ENCODE data around the gene LRMDA. TPM values are rescaled to one million over a fixed set of nuclear protein-coding genes. Genes with fewer than 3 reads are reported as not detected.

The LRMDA gene
- total and polyA plus RNA-seq, 2 of the 8 experiments (the other 6 are each of a cell fraction or from before 2014, with no cell fraction given) = 0.86 to 2.8 TPM

- H2BK20ac ChIP-seq (ENCODE audit: low read length) = no peak overlapping the region
- CTCF ChIA-PET (ENCODE audit: partially characterized antibody) = interaction anchor here (0.7 to 1.2 kb wide), 3 partner anchors 196 to 1204 kb away, joined by 3 to 5 read pairs (median 3); no protein-coding TSS in a partner anchor
- 98% methylated on average over 4 of the region's 4 CpGs; no CpG with 5 or more reads in 1 of the 2 experiments for WGBS, 2 experiments (ENCODE audit: extremely low coverage in 1 of 2, insufficient coverage in 1 of 2, insufficient read length in 1 of 2, insufficient replicate concordance in 2 of 2, low coverage in 1 of 2, low lambda C conversion rate in 2 of 2, missing lambda C conversion rate in 1 of 2)
Observed at GRCh38 chr10:76350583-76350982, 919.2 kb downstream of the LRMDA start.

More at GRCh38 chr10:76350583-76350982, 919.2 kb downstream of the LRMDA start:
- H4K20me1 ChIP-seq (replicated peaks in 1 of 2; ENCODE audit: control insufficient read depth in 1 of 2, insufficient read depth in 2 of 2, low read length in 2 of 2) = no peaks in the 10 kb centered on the region
- no peak overlapping the region for H3K4me3 ChIP-seq (ENCODE audit: extremely low read depth in 1 of 4, insufficient read depth in 2 of 4, low read depth in 3 of 4, low read length in 4 of 4)
- H3K9ac ChIP-seq (replicated peaks in 1 of 4; ENCODE audit: extremely low read depth in 1 of 4, low read depth in 3 of 4, low read length in 3 of 4) = peak overlapping the region in 1 of 4 experiments; percentile 34; a peak in 1 of 7 replicates
- H3K79me1 ChIP-seq (ENCODE audit: low read depth, low read length) = no peaks in the 10 kb centered on the region
- H3K23ac ChIP-seq (ENCODE audit: insufficient read length) = no peak overlapping the region
- POLR2A ChIA-PET (ENCODE audit: partially characterized antibody) = no interaction called here
- H2BK120ac ChIP-seq (replicated peaks; ENCODE audit: low read depth, low read length) = no peak overlapping the region
- H2AFZ ChIP-seq (ENCODE audit: low read length) = no peak overlapping the region
- no peak overlapping the region for H3K4ac ChIP-seq (replicated peaks; ENCODE audit: insufficient read length, low read depth, low read length)
- no peak overlapping the region for H2BK12ac ChIP-seq (ENCODE audit: low read depth, low read length)
- FAIRE-seq = no peak
- no peaks in the 10 kb centered on the region for H3K79me2 ChIP-seq (ENCODE audit: control insufficient read depth in 1 of 2, insufficient read depth in 2 of 2, low read length in 2 of 2)
- no peaks in the 10 kb centered on the region for H3K9me3 ChIP-seq (ENCODE audit: insufficient read depth in 2 of 2, low read depth in 1 of 2, low read length in 1 of 2)
- no peaks in the 10 kb centered on the region for H3K36me3 ChIP-seq (ENCODE audit: control insufficient read depth in 2 of 4, insufficient read depth in 4 of 4, low read length in 3 of 4)
- no peak overlapping the region for H3K27ac ChIP-seq (ENCODE audit: low read depth, low read length)
- no peak overlapping the region for H3K18ac ChIP-seq (ENCODE audit: extremely low read depth, low read length)
- H3K27me3 ChIP-seq (replicated peaks in 1 of 4; ENCODE audit: control insufficient read depth in 3 of 4, extremely low read depth in 1 of 4, insufficient read depth in 3 of 4, low read length in 3 of 4) = no peaks in the 10 kb centered on the region; a peak in 1 of 7 replicates
- no peak overlapping the region for H2AK5ac ChIP-seq (ENCODE audit: low read depth, low read length)
- no peak overlapping the region for H4K8ac ChIP-seq (ENCODE audit: extremely low read depth, insufficient read depth, low read length)
- H3K56ac ChIP-seq (replicated peaks; ENCODE audit: insufficient read length, low read depth, low read length) = no peak overlapping the region
- H2BK5ac ChIP-seq (ENCODE audit: low read depth, low read length) = no peak overlapping the region
- no peak overlapping the region for H3K4me2 ChIP-seq (ENCODE audit: insufficient read depth in 1 of 2, low read depth in 2 of 2, low read length in 2 of 2)
- no peak overlapping the region for H3K14ac ChIP-seq (ENCODE audit: insufficient read length)
- no peak overlapping the region for H4K5ac ChIP-seq (ENCODE audit: insufficient read length, low read depth, low read length)
- peaks cover 2% of the 10 kb centered on the region; the same call in 1 of the 2 replicates for H3K23me2 ChIP-seq (ENCODE audit: low read depth, low read length)
- no peak overlapping the region for H4K91ac ChIP-seq (replicated peaks; ENCODE audit: insufficient read length, low read length)
- no peak for TF ChIP-seq KDM4A (IDR thresholded peaks at IDR 0.05; ENCODE audit: low read depth, low read length, severe bottlenecking)
- TF ChIP-seq KDM5A (IDR thresholded peaks at IDR 0.05; ENCODE audit: low read length) = no peak
- TF ChIP-seq TAF7 (optimal IDR thresholded peaks at IDR 0.05; ENCODE audit: borderline replicate concordance, low read depth, low read length) = no peak
- no peak for TF ChIP-seq POU5F1 (IDR thresholded peaks at IDR 0.05; ENCODE audit: low read depth, low read length)
- TF ChIP-seq ZNF274 (IDR thresholded peaks at IDR 0.05; ENCODE audit: borderline replicate concordance, extremely low read depth, low read length) = no peak
- no peak for TF ChIP-seq EGR1 (IDR thresholded peaks at IDR 0.05; ENCODE audit: borderline replicate concordance, low read depth, low read length)
- TF ChIP-seq HDAC6 (IDR thresholded peaks at IDR 0.05; ENCODE audit: low read depth, low read length) = no peak
- no peak for TF ChIP-seq NANOG (IDR thresholded peaks at IDR 0.05; ENCODE audit: insufficient read depth, low read depth, low read length, poor library complexity, severe bottlenecking)
- no peak for TF ChIP-seq NRF1 (IDR thresholded peaks at IDR 0.05; ENCODE audit: low read depth, low read length)
- TF ChIP-seq BCL11A (IDR thresholded peaks at IDR 0.05; ENCODE audit: low read depth in 2 of 2, low read length in 2 of 2) = no peak
- no peak for TF ChIP-seq POLR2AphosphoS5 (IDR thresholded peaks at IDR 0.05; ENCODE audit: low read depth, low read length)
- no peak for TF ChIP-seq MAFK (IDR thresholded peaks at IDR 0.05; ENCODE audit: low read depth, low read length)
- TF ChIP-seq GTF2F1 (IDR thresholded peaks at IDR 0.05; ENCODE audit: borderline replicate concordance, low read depth, low read length) = no peak
- TF ChIP-seq RAD21 (IDR thresholded peaks at IDR 0.05 in 1 of 2, conservative IDR thresholded peaks at IDR 0.05 in 1 of 2; ENCODE audit: low read depth in 2 of 2, low read length in 2 of 2) = no peak
- no peak overlapping the region for H2BK15ac ChIP-seq (ENCODE audit: low read length)
- H3K4me1 ChIP-seq (replicated peaks in 1 of 4; ENCODE audit: control insufficient read depth in 3 of 4, insufficient read depth in 4 of 4, low read length in 3 of 4) = no peaks in the 10 kb centered on the region
- no peak for DNase-seq (ENCODE audit: low read depth in 1 of 2, low spot score in 2 of 2)
